SU-DHL-6 (cell line): ENCODE measurements around the gene ANXA10.

Source experiments
- H2AFZ ChIP-seq: fragments of 200-600 bp; sonication (generic); 2 replicates; pipeline ENCODE4 v1.6.1; 2014; ENCODE audit warnings: low read depth, mild to moderate bottlenecking, moderate library complexity, mixed read lengths, antibody characterized with exemption, low read length; ENCODE audit not compliant: severe bottlenecking
- H3F3A ChIP-seq: fragments of 200-600 bp; shearing (Covaris generic); 2 replicates; pipeline ENCODE4 v1.6.0; 2016; ENCODE audit warnings: antibody characterized with exemption, mild to moderate bottlenecking; ENCODE audit not compliant: insufficient read depth
- H3K27ac ChIP-seq: fragments of 200-600 bp; sonication (generic); 2 replicates; pipeline ENCODE4 v1.5.1; 2016; ENCODE audit warnings: low read depth, mild to moderate bottlenecking, low read length, moderate library complexity, mixed read lengths
- H3K27me3 ChIP-seq: fragments of 200-600 bp; sonication (generic), shearing (Covaris generic); 2 replicates; pipeline ENCODE4 v1.6.0; 2014; ENCODE audit warnings: mild to moderate bottlenecking, low read length
- H3K36me3 ChIP-seq: fragments of 200-600 bp; sonication (generic); 2 replicates; pipeline ENCODE4 v1.6.1; 2014; ENCODE audit warnings: mild to moderate bottlenecking, low read length, mixed read lengths
- H3K4me2 ChIP-seq: fragments of 300-600, 200-600 bp; shearing (Covaris generic), sonication (generic); 2 replicates; pipeline ENCODE4 v1.6.0; 2014; ENCODE audit warnings: low read length, low read depth, mild to moderate bottlenecking; ENCODE audit not compliant: poor library complexity, severe bottlenecking
- H3K4me3 ChIP-seq: fragments of 200-600 bp; sonication (generic); 2 replicates; pipeline ENCODE4 v1.5.1; 2014; ENCODE audit warnings: antibody characterized with exemption, low read length, mild to moderate bottlenecking, mixed read lengths; ENCODE audit not compliant: insufficient read depth, poor library complexity, severe bottlenecking
- H3K79me2 ChIP-seq: fragments of 200-600 bp; sonication (generic); 2 replicates; pipeline ENCODE4 v1.6.1; 2014; ENCODE audit warnings: mild to moderate bottlenecking, low read length, moderate library complexity; ENCODE audit not compliant: insufficient read depth
- H3K9ac ChIP-seq: fragments of 200-600 bp; sonication (generic); 2 replicates; pipeline ENCODE4 v1.7.0; 2014; ENCODE audit warnings: mild to moderate bottlenecking, low read length
- H3K9me2 ChIP-seq: fragments of 200-600 bp; sonication (generic); replicated peaks from 2 replicates; pipeline ENCODE4 v1.6.1; 2014; ENCODE audit warnings: low read length; ENCODE audit not compliant: insufficient read depth
- H3K9me3 ChIP-seq: fragments of 200-600 bp; sonication (generic); 2 replicates; pipeline ENCODE4 v1.6.1; 2014; ENCODE audit warnings: low read length, mixed read lengths; ENCODE audit not compliant: insufficient read depth
- H4K20me1 ChIP-seq: fragments of 200-600 bp; sonication (generic); 2 replicates; pipeline ENCODE4 v1.6.1; 2014; ENCODE audit warnings: low read depth, mild to moderate bottlenecking, antibody characterized with exemption, low read length, moderate library complexity, mixed read lengths
- CTCF ChIP-seq: fragments of 200-600 bp; sonication (generic); IDR thresholded peaks from one replicate; pipeline ENCODE4 v1.5.1; 2017; ENCODE audit warnings: antibody characterized with exemption, mild to moderate bottlenecking, low read length, moderate library complexity; ENCODE audit not compliant: insufficient read depth, poor library complexity, severe bottlenecking
- EZH2phosphoT487 ChIP-seq: fragments of 200-600 bp; sonication (generic), shearing (Covaris generic); conservative IDR thresholded peaks from 2 replicates; pipeline ENCODE4 v1.6.1; 2018; ENCODE audit warnings: mild to moderate bottlenecking, antibody characterized with exemption, low read length, moderate library complexity, mixed read lengths

Gene ANXA10

GRCh38 chr4:168143601-168144000, 51.3 kb downstream of the ANXA10 start:
- Histone ChIP-seq H3K9me3 (no peaks in the 10 kb centered on the region), H3K36me3 (no peaks in the 10 kb centered on the region), H3K27me3 (no peaks in the 10 kb centered on the region), H3K4me3 (no peak overlapping the region), H3K9ac (no peak overlapping the region), H3F3A (no peaks in the 10 kb centered on the region), H3K79me2 (no peaks in the 10 kb centered on the region), H3K9me2 (no peaks in the 10 kb centered on the region), H3K4me2 (no peak overlapping the region), H3K27ac (no peak overlapping the region), H4K20me1 (no peaks in the 10 kb centered on the region), H2AFZ (no peak overlapping the region)
- no peak for TF ChIP-seq EZH2phosphoT487
- TF ChIP-seq CTCF = no peak

- Histone ChIP-seq H2AFZ (no peak overlapping the region), H3K9me2 (no peaks in the 10 kb centered on the region), H4K20me1 (no peaks in the 10 kb centered on the region), H3K27me3 (no peaks in the 10 kb centered on the region), H3K4me2 (no peak overlapping the region), H3F3A (no peaks in the 10 kb centered on the region), H3K27ac (no peak overlapping the region), H3K79me2 (no peaks in the 10 kb centered on the region), H3K4me3 (no peak overlapping the region), H3K9me3 (no peaks in the 10 kb centered on the region), H3K9ac (no peak overlapping the region), H3K36me3 (no peaks in the 10 kb centered on the region)
- no peak for TF ChIP-seq EZH2phosphoT487
- no peak for TF ChIP-seq CTCF
Observed at GRCh38 chr4:168150420-168151050, 58.2 kb downstream of the ANXA10 start.

GRCh38 chr4:168151327-168151726, 59.0 kb downstream of the ANXA10 start:
- no peaks in the 10 kb centered on the region for H3K27me3 ChIP-seq
- H2AFZ ChIP-seq = no peak overlapping the region
- H3K27ac ChIP-seq = no peak overlapping the region
- no peak overlapping the region for H3K9ac ChIP-seq
- no peak overlapping the region for H3K4me2 ChIP-seq
- H3K36me3 ChIP-seq = no peaks in the 10 kb centered on the region
- H3K9me2 ChIP-seq = no peaks in the 10 kb centered on the region
- no peak for TF ChIP-seq EZH2phosphoT487
- no peak for TF ChIP-seq CTCF
- no peaks in the 10 kb centered on the region for H3K9me3 ChIP-seq
- H3K79me2 ChIP-seq = no peaks in the 10 kb centered on the region
- H3F3A ChIP-seq = no peaks in the 10 kb centered on the region
- no peaks in the 10 kb centered on the region for H4K20me1 ChIP-seq
- no peak overlapping the region for H3K4me3 ChIP-seq
